Right lobe of liver (tissue), 4 donors: ENCODE results near the gene ADCK2.

Experiments
- POLR2A ChIP-seq: fragments of 450-650 bp; IDR thresholded peaks from one replicate; pipeline ENCODE4 v1.6.1; 2017; ENCODE audit warnings: antibody characterized with exemption, mild to moderate bottlenecking
- TF ChIP-seq, protein P1 (sequence below), 4 donors: fragments of 200-600 bp in 3 of 4; fragments of 450-650 bp in 1 of 4; IDR thresholded peaks; one replicate each; pipeline versions ENCODE4 v1.5.1 to v1.8.0; 2016 to 2022; ENCODE audit warnings: antibody characterized with exemption in 4 of 4, mild to moderate bottlenecking in 2 of 4
- donor health status: DM: no; HTN: no; CAD: no.
- donor health status: DM: no; HTN: no; CAD: no.
- donor health status: DM: no; HTN: yes; CAD: no.

DNA sequence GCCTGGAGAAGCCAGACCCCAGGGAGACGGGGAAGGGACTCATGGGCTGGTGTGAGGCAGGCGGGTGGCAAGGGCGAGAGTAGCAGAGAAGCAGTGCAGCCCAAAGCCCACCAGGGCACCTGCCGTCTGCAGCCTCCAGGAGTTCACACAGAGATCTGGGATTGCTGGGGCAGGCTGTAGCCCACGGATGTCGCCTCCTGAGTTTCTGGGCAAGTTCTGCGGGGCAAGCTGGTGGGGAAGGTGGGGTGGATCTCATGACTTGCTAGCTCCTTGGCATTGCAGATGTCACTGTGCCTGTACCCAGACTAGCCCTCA, 6.0 kb downstream of the ADCK2 start:
- TF ChIP-seq, protein P1, sequence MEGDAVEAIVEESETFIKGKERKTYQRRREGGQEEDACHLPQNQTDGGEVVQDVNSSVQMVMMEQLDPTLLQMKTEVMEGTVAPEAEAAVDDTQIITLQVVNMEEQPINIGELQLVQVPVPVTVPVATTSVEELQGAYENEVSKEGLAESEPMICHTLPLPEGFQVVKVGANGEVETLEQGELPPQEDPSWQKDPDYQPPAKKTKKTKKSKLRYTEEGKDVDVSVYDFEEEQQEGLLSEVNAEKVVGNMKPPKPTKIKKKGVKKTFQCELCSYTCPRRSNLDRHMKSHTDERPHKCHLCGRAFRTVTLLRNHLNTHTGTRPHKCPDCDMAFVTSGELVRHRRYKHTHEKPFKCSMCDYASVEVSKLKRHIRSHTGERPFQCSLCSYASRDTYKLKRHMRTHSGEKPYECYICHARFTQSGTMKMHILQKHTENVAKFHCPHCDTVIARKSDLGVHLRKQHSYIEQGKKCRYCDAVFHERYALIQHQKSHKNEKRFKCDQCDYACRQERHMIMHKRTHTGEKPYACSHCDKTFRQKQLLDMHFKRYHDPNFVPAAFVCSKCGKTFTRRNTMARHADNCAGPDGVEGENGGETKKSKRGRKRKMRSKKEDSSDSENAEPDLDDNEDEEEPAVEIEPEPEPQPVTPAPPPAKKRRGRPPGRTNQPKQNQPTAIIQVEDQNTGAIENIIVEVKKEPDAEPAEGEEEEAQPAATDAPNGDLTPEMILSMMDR (IDR thresholded peaks at IDR 0.05): no peak
- TF ChIP-seq POLR2A: no peak
